ENCODE results near the gene TIPRL.
"Not testable (repeated sequence)": the region's sequence is repeated elsewhere in the genome, so short reads cannot be mapped to it uniquely, and the experiment has no call there.

The TIPRL gene

DNA sequence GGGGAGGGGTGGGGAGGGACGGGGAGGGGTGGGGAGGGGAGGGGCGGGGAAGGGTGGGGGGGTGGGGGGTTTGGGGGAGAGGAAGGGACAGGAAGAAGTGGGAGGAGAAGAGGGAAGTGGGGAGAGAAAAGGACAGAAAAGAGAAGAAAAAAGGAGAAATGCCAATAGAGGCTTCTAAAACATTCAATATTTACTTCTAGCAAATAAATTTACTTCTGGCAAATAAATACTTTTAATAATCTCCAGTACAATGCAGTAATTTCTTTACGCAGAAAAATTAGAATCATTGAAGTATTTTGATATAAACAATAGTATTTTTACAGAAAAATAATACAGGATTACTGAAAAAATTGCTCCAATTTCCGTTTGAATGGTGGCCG is 32.6 kb upstream of the TIPRL start:
- no peak overlapping the region for H3K4me3 ChIP-seq (ENCODE audit: low read length)
- TF ChIP-seq, protein P1, sequence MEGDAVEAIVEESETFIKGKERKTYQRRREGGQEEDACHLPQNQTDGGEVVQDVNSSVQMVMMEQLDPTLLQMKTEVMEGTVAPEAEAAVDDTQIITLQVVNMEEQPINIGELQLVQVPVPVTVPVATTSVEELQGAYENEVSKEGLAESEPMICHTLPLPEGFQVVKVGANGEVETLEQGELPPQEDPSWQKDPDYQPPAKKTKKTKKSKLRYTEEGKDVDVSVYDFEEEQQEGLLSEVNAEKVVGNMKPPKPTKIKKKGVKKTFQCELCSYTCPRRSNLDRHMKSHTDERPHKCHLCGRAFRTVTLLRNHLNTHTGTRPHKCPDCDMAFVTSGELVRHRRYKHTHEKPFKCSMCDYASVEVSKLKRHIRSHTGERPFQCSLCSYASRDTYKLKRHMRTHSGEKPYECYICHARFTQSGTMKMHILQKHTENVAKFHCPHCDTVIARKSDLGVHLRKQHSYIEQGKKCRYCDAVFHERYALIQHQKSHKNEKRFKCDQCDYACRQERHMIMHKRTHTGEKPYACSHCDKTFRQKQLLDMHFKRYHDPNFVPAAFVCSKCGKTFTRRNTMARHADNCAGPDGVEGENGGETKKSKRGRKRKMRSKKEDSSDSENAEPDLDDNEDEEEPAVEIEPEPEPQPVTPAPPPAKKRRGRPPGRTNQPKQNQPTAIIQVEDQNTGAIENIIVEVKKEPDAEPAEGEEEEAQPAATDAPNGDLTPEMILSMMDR (conservative IDR thresholded peaks at IDR 0.05; ENCODE audit: low read depth, low read length): no peak
- no peak for DNase-seq (ENCODE audit: low read depth)

DNA sequence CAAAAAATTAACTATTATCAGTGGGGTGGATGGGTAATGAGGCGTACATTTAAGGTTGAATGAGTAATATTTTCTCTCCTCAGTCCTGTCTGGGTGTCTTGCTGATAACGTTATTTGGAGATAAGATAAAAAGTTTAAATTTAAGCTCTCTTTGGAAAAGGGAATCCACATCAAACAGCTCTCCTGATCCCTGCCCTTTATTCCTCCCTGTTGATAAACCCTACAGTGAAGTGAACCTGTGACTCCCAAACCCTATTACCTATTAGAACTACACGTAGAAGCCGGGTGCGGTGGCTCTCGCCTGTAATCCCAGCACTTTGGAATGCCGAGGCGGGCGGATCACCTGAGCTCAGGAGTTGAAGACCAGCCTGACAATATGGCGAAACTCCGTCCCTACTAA is 32.1 kb upstream of the TIPRL start:
- TF ChIP-seq, protein P1 (conservative IDR thresholded peaks at IDR 0.05; ENCODE audit: low read depth, low read length): no peak
- no peak for DNase-seq (ENCODE audit: low read depth)
- no peak overlapping the region for H3K4me3 ChIP-seq (ENCODE audit: low read length)

DNA sequence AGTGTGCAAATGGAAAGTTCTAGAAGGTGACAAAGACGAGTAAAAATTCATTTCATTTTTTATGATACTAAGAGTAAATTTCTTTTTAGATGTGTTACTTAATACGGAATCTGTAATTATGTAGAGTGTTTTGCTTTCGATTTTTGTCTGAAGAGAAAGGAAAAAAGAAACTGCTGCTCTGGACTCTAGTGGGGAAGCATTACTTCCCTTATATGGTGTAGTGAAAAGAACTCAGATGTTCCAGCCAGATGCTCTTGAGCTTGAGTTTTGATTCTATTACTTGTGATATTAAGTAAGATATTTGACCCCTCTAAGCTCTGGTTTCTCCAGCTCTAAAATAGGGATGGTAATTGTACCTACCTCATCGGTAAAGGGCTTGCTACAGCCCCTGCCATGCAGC is 29.8 kb upstream of the TIPRL start:
- no peak overlapping the region for H3K4me3 ChIP-seq (ENCODE audit: low read length)
- TF ChIP-seq, protein P1 (conservative IDR thresholded peaks at IDR 0.05; ENCODE audit: low read depth, low read length): no peak
- no peak for DNase-seq (ENCODE audit: low read depth)

DNA sequence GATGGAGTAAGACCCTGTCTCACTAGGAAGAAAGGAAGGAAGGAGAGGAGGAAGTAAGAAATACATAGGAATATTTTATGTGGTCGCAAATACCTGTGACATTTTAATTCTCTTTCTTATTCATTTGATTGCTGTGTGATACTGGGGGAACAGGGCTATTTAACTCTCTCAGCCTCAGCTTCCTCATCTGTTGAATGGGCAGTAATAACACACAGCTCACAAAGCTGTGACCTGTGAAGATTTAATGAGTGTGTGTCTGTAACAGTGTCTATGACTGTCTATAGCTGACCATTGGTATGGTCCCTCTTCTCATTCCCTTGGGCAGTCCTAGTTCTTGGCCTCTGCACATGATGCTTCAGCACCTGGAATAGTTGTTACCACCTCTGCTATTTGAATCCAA is 28.5 kb upstream of the TIPRL start:
- no peak for DNase-seq (ENCODE audit: low read depth)
- H3K4me3 ChIP-seq (ENCODE audit: low read length): no peak overlapping the region
- TF ChIP-seq, protein P1 (conservative IDR thresholded peaks at IDR 0.05; ENCODE audit: low read depth, low read length): no peak

DNA sequence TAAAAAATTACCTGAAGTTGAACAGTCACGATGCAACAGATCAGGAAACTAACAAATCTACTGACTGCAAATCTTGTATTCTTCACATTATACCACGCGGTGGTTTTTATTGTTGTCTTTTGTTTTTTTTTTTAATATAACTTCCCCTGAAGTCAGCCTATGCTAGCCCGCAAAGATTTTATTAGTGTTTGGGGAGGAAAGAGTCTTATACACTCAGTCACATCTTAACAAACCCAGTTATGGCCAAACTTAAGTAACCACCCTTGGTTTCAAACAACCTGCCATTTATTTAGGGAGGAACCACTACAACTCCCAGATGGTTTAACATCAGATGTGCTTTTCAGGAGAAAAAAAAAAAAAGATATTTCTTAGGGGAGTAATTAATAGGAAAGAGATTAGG is 26.8 kb upstream of the TIPRL start:
- DNase-seq (ENCODE audit: low read depth): no peak
- TF ChIP-seq, protein P1 (conservative IDR thresholded peaks at IDR 0.05; ENCODE audit: low read depth, low read length): no peak
- H3K4me3 ChIP-seq (ENCODE audit: low read length): no peak overlapping the region

DNA sequence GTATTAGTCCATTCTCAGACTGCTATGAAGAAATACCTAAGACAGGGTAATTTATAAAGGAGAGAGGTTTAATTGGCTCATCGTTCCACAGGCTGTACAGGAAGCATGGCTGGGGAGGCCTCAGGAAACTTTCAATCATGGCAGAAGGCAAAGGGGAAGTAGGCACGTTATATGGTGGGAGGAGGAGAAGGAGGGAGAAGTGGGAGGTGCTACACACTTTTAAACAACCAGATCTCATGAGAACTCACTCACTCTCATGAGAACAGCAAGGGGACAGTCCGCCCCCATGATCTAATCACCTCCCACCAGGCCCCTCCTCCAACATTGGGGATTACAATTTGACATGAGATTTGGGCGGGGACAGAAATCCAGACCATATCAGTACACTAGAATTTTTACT is 24.1 kb upstream of the TIPRL start:
- H3K4me3 ChIP-seq (ENCODE audit: low read length); DNase-seq (ENCODE audit: low read depth): not testable (repeated sequence)

DNA sequence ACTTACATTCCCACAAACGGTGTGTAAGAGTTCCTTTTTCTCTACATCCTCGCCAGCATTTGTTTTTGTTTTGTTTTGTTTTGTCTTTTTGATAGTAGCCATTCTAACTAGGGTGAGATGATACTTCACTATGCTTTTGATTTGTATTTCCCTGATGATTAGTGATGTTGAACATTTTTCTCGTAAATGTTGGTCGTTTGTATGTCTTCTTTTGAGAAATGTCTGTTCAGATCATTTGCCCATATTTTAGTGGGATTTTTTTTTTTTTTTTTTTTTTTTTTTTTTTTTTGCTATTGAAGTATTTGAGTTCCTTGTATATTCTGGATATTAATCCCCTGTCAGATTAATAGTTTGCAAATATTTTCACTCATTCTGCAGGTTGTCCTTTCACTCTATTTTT is 22.9 kb upstream of the TIPRL start:
- no peak overlapping the region for H3K4me3 ChIP-seq (ENCODE audit: low read length)
- no peak for DNase-seq (ENCODE audit: low read depth)
- TF ChIP-seq, protein P1 (conservative IDR thresholded peaks at IDR 0.05; ENCODE audit: low read depth, low read length): no peak

DNA sequence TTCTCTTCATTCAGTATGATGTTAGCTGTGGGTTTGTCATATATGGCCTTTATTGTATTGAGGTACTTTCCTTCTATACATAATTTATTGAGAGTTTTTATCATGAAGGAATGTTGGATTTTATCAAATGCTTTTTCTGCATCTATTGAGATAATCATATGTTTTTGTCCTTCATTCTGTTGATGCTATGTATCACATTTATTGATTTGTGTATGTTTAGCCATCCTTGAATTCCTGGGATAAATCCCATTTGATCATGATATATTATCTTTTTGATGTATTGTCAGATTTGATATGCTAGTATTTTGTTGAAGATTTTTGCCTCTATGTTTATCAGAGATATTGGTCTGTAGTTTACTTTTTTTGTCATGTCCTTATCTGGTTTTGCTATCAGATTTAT is 21.1 kb upstream of the TIPRL start:
- DNase-seq (ENCODE audit: low read depth): no peak
- TF ChIP-seq, protein P1 (conservative IDR thresholded peaks at IDR 0.05; ENCODE audit: low read depth, low read length): no peak
- H3K4me3 ChIP-seq (ENCODE audit: low read length): no peak overlapping the region

All from retinal pigment epithelial cell (primary cell).